K562 (cell line): Measurements from ENCODE around the gene KCNAB1. TPM values are rescaled to one million over a fixed set of nuclear protein-coding genes. Genes with fewer than 3 reads are reported as not detected.

Source experiments
- ATF7 ChIP-seq: fragments of 450-650 bp; IDR thresholded peaks from 2 replicates; pipeline ENCODE4 v1.7.1; 2014; ENCODE audit warnings: mild to moderate bottlenecking, moderate library complexity
- ELK3 ChIP-seq: fragments of 450-650 bp; formaldehyde crosslinking; IDR thresholded peaks from 2 replicates; pipeline ENCODE4 v1.4.0; 2020; ENCODE audit warnings: mild to moderate bottlenecking
- EP300 ChIP-seq: IDR thresholded peaks from 2 replicates; pipeline ENCODE4 v1.6.1; 2012; ENCODE audit warnings: low read length, improper control_type of control experiment
- ZKSCAN3 ChIP-seq: fragments of 250-450 bp; sonication (Bioruptor Pico); IDR thresholded peaks from 2 replicates; pipeline ENCODE4 v1.4.0; 2020
- ZNF318 ChIP-seq, 2 experiments: fragments of 450-650 bp; IDR thresholded peaks; 2 replicates each; pipeline ENCODE4 v1.6.1; 2016; ENCODE audit warnings: mild to moderate bottlenecking in 2 of 2, borderline replicate concordance in 1 of 2, low read depth in 1 of 2, moderate library complexity in 1 of 2
- ZNF583 ChIP-seq: fragments of 250-450 bp; sonication (Bioruptor Pico); IDR thresholded peaks from 2 replicates; pipeline ENCODE4 v1.4.0; 2020
- ZNF696 ChIP-seq: fragments of 250-450 bp; sonication (Bioruptor Pico); conservative IDR thresholded peaks from 2 replicates; pipeline ENCODE4 v1.4.0; 2020; ENCODE audit warnings: mild to moderate bottlenecking, moderate library complexity
- polyA plus RNA-seq, 8 experiments: library from polyadenylated mRNA; depleted of rRNA in 4 of 8; stranded (reverse) in 5 of 8; unstranded in 3 of 8; fragments of >200 nt; fragmentation: Nextera tagmentation in 2 of 8; fragmentation: Illumina TruSeq in 1 of 8; extraction: Ambion mirVana in 2 of 8; extraction: Trizol in 1 of 8; gene quantifications; 2 replicates each; pipeline versions ENCODE4 v1.2.1 to v1.2.3, GENCODE V29; 2011 to 2014; ENCODE audit warnings: inconsistent platforms in 1 of 8, missing spikeins in 1 of 8
- total RNA-seq, 7 experiments: library from RNA; depleted of rRNA in 6 of 7; stranded (reverse); fragments of >200 nt in 6 of 7; fragmentation: Illumina TruSeq in 2 of 7; extraction: Trizol in 2 of 7; gene quantifications; 2 replicates each; pipeline versions ENCODE4 v1.2.1 to v1.2.3, GENCODE V29; 2011 to 2021; ENCODE audit warnings: low replicate concordance in 1 of 7
- TF ChIP-seq, protein P1 (sequence below): sonication (generic); formaldehyde crosslinking; IDR thresholded peaks from 2 replicates; pipeline ENCODE4 v1.8.0; 2022; ENCODE audit warnings: mild to moderate bottlenecking, missing genetic modification reagents
- TF ChIP-seq, protein P2 (sequence below): fragments of 250-450 bp; sonication (Bioruptor Pico); IDR thresholded peaks from 2 replicates; pipeline ENCODE4 v1.5.0; 2021
- TF ChIP-seq, protein P3 (sequence below), 2 experiments: fragments of 450-650 bp; IDR thresholded peaks; 2 replicates each; pipeline ENCODE4 v1.6.1; 2016

KCNAB1 gene
- total and polyA plus RNA-seq, 9 of the 15 experiments (the other 6 are each of a cell fraction or from before 2014, with no cell fraction given), result 0.14 to 1.2 (median 0.51) TPM

DNA sequence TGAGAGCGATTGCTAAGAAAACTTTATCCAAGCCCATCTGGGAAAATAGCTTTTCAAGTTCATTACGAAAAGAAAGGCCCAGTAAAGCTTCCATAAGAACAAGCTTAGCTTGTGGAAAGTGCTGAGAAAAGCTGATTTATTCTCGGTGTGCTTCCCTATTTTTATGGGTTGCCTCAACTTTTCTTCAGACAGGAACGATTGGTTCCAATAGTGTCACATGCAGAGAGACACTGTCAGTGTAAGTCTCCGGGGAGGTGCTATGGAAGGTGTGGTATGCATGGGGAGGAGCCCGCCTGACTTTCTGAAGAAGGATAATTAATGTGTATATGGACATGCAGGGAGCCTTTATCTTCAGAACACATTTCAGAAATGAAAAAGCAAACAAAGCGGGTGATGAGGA, 257.3 kb downstream of the KCNAB1 start (continued):
- no peak for TF ChIP-seq ZNF318 (IDR thresholded peaks at IDR 0.05; ENCODE audit: borderline replicate concordance in 1 of 2, low read depth in 1 of 2)
- TF ChIP-seq, protein P1, sequence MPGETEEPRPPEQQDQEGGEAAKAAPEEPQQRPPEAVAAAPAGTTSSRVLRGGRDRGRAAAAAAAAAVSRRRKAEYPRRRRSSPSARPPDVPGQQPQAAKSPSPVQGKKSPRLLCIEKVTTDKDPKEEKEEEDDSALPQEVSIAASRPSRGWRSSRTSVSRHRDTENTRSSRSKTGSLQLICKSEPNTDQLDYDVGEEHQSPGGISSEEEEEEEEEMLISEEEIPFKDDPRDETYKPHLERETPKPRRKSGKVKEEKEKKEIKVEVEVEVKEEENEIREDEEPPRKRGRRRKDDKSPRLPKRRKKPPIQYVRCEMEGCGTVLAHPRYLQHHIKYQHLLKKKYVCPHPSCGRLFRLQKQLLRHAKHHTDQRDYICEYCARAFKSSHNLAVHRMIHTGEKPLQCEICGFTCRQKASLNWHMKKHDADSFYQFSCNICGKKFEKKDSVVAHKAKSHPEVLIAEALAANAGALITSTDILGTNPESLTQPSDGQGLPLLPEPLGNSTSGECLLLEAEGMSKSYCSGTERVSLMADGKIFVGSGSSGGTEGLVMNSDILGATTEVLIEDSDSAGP (CRISPR knock-in tag), result no peak
- TF ChIP-seq ZNF696, result no peak
- TF ChIP-seq ELK3, result no peak
- TF ChIP-seq ATF7, result no peak
- TF ChIP-seq ZKSCAN3 (CRISPR knock-in tag), result no peak
- TF ChIP-seq EP300, result no peak
- TF ChIP-seq ZNF583 (CRISPR knock-in tag), result no peak
- TF ChIP-seq, protein P2, sequence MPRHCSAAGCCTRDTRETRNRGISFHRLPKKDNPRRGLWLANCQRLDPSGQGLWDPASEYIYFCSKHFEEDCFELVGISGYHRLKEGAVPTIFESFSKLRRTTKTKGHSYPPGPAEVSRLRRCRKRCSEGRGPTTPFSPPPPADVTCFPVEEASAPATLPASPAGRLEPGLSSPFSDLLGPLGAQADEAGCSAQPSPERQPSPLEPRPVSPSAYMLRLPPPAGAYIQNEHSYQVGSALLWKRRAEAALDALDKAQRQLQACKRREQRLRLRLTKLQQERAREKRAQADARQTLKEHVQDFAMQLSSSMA (CRISPR knock-in tag), result no peak
- TF ChIP-seq, protein P3, sequence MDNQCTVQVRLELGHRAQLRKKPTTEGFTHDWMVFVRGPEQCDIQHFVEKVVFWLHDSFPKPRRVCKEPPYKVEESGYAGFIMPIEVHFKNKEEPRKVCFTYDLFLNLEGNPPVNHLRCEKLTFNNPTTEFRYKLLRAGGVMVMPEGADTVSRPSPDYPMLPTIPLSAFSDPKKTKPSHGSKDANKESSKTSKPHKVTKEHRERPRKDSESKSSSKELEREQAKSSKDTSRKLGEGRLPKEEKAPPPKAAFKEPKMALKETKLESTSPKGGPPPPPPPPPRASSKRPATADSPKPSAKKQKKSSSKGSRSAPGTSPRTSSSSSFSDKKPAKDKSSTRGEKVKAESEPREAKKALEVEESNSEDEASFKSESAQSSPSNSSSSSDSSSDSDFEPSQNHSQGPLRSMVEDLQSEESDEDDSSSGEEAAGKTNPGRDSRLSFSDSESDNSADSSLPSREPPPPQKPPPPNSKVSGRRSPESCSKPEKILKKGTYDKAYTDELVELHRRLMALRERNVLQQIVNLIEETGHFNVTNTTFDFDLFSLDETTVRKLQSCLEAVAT (IDR thresholded peaks at IDR 0.05), result no peak
